ENCODE data around the gene SLC27A5.
A peak's percentile ranks its signal among the peaks of the same experiment; 100 is the strongest.

Gene SLC27A5

GRCh38 chr19:58550362-58551122 is 38.8 kb upstream of the SLC27A5 start:
- Histone ChIP-seq H3K9ac (ENCODE audit: low read depth, low read length) (no peak overlapping the region), H3K4me1 (ENCODE audit: insufficient read depth, low read length) (peaks cover 81% of the 10 kb centered on the region), H3K27ac (ENCODE audit: low read length) (no peak overlapping the region), H3K79me2 (ENCODE audit: insufficient read depth, low read length) (peaks cover 84% of the 10 kb centered on the region), H3K4me3 (ENCODE audit: low read depth in 1 of 2, low read length in 2 of 2) (no peak overlapping the region), H3K4me2 (ENCODE audit: insufficient read depth, low read length) (no peak overlapping the region), H2AFZ (ENCODE audit: low read depth, low read length) (no peak overlapping the region), H4K20me1 (ENCODE audit: insufficient read depth, low read length) (peaks cover 82% of the 10 kb centered on the region), H3K9me3 (ENCODE audit: insufficient read depth, low read length, severe bottlenecking) (no peaks in the 10 kb centered on the region), H3K36me3 (ENCODE audit: insufficient read depth, low read length) (peaks cover 75% of the 10 kb centered on the region), H3K27me3 (ENCODE audit: insufficient read depth, low read length, poor library complexity) (no peaks in the 10 kb centered on the region)
- ATAC-seq (ENCODE audit: insufficient read depth, low read depth) = no peak
- TF ChIP-seq, protein P1, sequence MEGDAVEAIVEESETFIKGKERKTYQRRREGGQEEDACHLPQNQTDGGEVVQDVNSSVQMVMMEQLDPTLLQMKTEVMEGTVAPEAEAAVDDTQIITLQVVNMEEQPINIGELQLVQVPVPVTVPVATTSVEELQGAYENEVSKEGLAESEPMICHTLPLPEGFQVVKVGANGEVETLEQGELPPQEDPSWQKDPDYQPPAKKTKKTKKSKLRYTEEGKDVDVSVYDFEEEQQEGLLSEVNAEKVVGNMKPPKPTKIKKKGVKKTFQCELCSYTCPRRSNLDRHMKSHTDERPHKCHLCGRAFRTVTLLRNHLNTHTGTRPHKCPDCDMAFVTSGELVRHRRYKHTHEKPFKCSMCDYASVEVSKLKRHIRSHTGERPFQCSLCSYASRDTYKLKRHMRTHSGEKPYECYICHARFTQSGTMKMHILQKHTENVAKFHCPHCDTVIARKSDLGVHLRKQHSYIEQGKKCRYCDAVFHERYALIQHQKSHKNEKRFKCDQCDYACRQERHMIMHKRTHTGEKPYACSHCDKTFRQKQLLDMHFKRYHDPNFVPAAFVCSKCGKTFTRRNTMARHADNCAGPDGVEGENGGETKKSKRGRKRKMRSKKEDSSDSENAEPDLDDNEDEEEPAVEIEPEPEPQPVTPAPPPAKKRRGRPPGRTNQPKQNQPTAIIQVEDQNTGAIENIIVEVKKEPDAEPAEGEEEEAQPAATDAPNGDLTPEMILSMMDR (IDR thresholded peaks at IDR 0.05; ENCODE audit: borderline replicate concordance, extremely low read depth, low read length, poor library complexity, severe bottlenecking) = no peak
- peak; percentile 13 for DNase-seq

DNA sequence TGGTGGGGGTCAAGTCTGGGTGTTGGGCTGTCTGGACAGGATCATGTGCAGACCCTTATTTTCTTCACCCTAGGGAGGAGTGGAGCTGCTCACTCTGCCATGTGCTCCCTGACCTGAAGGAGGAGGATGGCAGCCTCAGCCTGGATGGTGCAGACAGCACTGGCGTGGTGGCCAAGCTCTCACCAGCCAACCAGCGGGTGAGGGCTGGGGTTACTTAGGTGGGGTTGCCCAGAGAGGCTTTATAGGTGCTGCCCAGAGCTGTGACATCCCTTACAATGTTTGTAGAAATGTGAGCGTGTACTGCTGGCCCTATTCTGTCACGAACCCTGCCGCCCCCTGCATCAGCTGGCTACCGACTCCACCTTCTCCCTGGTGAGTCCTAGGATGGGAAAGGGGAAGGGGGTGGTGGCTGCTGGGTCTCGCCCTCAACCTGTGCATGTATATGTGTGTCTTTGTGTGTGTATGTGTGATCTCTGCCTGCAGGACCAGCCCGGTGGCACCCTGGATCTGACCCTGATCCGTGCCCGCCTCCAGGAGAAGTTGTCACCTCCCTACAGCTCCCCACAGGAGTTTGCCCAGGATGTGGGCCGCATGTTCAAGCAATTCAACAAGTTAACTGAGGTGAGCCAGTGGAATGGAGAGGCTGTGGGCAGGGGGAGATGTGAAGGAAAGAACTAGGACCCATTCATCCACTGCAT is 38.0 kb upstream of the SLC27A5 start:
- Histone ChIP-seq H3K36me3 (ENCODE audit: insufficient read depth, low read length) (peaks cover 78% of the 10 kb centered on the region), H4K20me1 (ENCODE audit: insufficient read depth, low read length) (peaks cover 89% of the 10 kb centered on the region), H3K4me3 (ENCODE audit: low read depth in 1 of 2, low read length in 2 of 2) (no peak overlapping the region), H3K79me2 (ENCODE audit: insufficient read depth, low read length) (peaks cover 87% of the 10 kb centered on the region), H3K4me1 (ENCODE audit: insufficient read depth, low read length) (peaks cover 81% of the 10 kb centered on the region), H3K27ac (ENCODE audit: low read length) (no peak overlapping the region), H3K9me3 (ENCODE audit: insufficient read depth, low read length, severe bottlenecking) (no peaks in the 10 kb centered on the region), H2AFZ (ENCODE audit: low read depth, low read length) (no peak overlapping the region), H3K4me2 (ENCODE audit: insufficient read depth, low read length) (no peak overlapping the region; the same call in 1 of the 2 replicates), H3K27me3 (ENCODE audit: insufficient read depth, low read length, poor library complexity) (no peaks in the 10 kb centered on the region), H3K9ac (ENCODE audit: low read depth, low read length) (no peak overlapping the region)
- DNase-seq (no peak), ATAC-seq (ENCODE audit: insufficient read depth, low read depth) (no peak)
- no peak for TF ChIP-seq EZH2 (IDR thresholded peaks at IDR 0.05; ENCODE audit: borderline replicate concordance, low read depth, low read length, severe bottlenecking)
- TF ChIP-seq, protein P1 (IDR thresholded peaks at IDR 0.05; ENCODE audit: borderline replicate concordance, extremely low read depth, low read length, poor library complexity, severe bottlenecking) = no peak

- H3K27ac ChIP-seq (ENCODE audit: low read length) = no peak overlapping the region
- no peaks in the 10 kb centered on the region for H3K9me3 ChIP-seq (ENCODE audit: insufficient read depth, low read length, severe bottlenecking)
- H3K27me3 ChIP-seq (ENCODE audit: insufficient read depth, low read length, poor library complexity) = no peaks in the 10 kb centered on the region
- H3K79me2 ChIP-seq (ENCODE audit: insufficient read depth, low read length) = peaks cover 84% of the 10 kb centered on the region
- DNase-seq = no peak
- peak overlapping the region; percentile 84; the same call in 1 of the 2 replicates for H3K4me2 ChIP-seq (ENCODE audit: insufficient read depth, low read length)
- H2AFZ ChIP-seq (ENCODE audit: low read depth, low read length) = no peak overlapping the region
- H4K20me1 ChIP-seq (ENCODE audit: insufficient read depth, low read length) = peaks cover 86% of the 10 kb centered on the region
- peaks cover 75% of the 10 kb centered on the region for H3K4me1 ChIP-seq (ENCODE audit: insufficient read depth, low read length)
- TF ChIP-seq EZH2 (IDR thresholded peaks at IDR 0.05; ENCODE audit: borderline replicate concordance, low read depth, low read length, severe bottlenecking) = no peak
- TF ChIP-seq, protein P1 (IDR thresholded peaks at IDR 0.05; ENCODE audit: borderline replicate concordance, extremely low read depth, low read length, poor library complexity, severe bottlenecking) = no peak
- H3K4me3 ChIP-seq (ENCODE audit: low read depth in 1 of 2, low read length in 2 of 2) = no peak overlapping the region
- H3K36me3 ChIP-seq (ENCODE audit: insufficient read depth, low read length) = peaks cover 80% of the 10 kb centered on the region
- no peak overlapping the region for H3K9ac ChIP-seq (ENCODE audit: low read depth, low read length)
- no peak for ATAC-seq (ENCODE audit: insufficient read depth, low read depth)
These were observed 37.3 kb upstream of the SLC27A5 start for GRCh38 chr19:58548859-58549663.

Measured in DND-41 (cell line).